GM18526 (cell line): ENCODE results near the gene PSMC4.
A peak's percentile ranks its signal among the peaks of the same experiment; 100 is the strongest.

Source experiments
- POLR2A ChIP-seq: IDR thresholded peaks from 3 replicates; pipeline ENCODE4 v1.6.1; 2011; ENCODE audit not compliant: insufficient read length; ENCODE audit errors: extremely low read depth

The PSMC4 gene

DNA sequence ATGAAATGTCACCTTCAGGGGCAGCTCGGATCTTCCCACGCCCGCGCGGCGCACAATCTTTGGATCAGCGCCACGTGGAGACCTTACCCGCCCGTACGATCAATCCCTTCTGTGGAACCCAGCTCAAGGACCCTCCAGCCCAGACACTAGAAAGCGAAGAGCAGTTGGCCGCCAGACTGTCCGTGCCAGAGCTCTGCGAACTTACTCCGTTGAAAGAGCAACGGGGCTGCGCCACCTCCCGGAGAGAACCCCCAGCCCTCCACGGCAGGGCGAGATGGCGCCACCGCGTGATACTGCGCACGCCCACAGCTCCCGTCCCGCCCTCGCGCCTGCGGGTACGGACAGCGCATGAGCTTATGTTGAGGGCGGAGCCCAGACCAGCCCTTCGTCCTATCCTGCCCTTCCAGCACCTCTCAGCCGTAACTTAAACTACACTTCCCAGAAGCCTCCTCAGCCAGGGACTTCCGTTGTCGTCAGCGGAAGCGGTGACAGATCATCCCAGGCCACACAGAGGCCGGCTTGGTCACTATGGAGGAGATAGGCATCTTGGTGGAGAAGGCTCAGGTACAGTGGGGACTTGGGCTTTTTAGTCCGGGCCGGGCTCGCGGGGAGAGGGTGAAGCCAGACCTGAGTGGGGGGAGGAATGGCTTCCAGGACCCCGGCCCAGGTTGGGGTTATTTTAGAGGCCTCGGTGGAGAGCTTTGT lies at the start of gene PSMC4:
PSMC4 (plus strand) TSS at position 491 of the 705 bp plus-strand sequence; CDS start at position 529, 38 bp downstream.
- peak; percentile 67 for TF ChIP-seq POLR2A

DNA sequence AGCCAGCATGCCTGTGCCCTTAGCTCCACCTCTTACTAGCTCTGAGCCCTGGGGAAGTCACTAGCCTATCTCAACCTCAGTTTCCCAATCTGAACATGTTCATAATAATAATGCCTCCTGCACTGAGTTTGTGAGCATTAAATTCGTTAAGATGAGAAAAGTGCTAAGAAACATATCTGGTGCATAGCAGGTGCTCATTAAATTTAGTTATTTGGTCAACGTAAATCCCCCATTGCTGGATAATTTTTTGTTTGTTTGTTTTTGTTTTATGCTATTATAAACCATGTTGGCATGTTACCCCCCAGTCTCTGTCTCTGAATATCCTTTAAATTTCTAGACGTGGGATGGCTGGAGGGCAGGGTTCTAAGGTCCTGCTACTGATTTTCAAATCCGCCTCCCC lies 47.1 kb upstream of the PSMC4 start:
- TF ChIP-seq POLR2A = no peak

DNA sequence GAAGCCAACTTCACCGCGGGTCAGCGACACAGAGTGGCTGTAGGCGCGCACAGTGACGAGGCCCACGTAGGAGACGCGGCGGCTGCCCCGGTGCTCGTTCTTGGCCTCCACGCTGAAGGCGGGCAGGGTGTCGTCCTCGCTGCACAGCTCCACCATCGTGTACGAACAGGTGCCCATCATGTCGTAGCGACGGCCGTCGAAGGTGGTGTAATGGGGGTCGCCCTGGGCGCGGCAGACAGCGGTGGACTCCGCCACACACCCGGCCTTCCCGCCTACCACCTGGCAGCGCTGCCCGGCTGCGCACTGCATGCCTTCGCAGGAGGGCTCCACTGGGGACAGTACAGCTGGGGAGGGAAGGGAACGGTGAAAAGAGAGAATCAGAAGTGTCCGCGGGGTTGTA lies 46.6 kb upstream of the PSMC4 start:
- no peak for TF ChIP-seq POLR2A

DNA sequence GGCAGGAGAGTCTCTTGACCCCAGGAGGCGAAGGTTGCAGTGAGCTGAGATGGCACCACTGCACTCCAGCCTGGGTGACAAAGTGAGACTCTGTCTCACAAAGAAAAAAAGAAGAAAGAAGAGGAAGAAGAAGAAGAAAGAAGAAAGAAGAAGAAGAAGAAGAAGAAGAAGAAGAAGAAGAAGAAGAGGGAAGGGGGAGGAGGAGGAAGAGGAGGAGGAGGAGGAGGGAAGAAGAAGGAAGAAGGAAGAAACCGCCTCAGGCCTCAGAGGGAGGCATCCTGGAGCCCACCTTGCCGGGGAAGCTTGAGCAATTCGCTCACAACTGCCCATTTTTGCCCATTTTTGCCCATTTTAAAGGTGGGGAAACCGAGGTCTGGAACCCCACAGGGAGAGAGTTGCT lies 46.0 kb upstream of the PSMC4 start:
- TF ChIP-seq POLR2A = no peak

DNA sequence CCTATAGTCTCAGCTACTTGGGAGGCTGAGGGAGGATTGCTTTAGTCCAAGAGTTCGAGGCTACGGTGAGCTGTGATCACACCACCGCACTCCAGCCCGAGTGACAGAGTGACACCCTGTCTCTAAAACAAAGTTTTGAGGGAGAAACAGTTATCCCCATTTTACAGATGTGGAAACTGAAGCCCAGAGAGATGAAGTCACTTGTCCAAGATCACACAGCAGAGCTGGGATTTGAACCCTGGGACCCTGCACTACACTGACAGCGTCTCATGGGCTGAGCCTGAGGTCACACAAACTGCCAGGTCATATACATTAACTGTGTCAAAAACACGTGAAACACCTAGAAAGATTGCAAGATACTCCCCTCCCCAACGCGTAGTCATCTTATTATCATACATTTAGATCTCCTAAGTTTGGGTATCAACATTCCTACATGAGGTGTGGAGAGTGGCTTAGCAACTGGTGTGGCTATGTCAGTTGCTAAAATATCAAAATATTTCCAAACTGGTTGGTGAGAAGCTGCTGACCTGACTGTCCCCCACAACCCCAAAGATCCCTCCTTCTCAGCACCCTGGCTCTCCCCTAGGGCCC lies 44.7 kb upstream of the PSMC4 start:
- TF ChIP-seq POLR2A = no peak

DNA sequence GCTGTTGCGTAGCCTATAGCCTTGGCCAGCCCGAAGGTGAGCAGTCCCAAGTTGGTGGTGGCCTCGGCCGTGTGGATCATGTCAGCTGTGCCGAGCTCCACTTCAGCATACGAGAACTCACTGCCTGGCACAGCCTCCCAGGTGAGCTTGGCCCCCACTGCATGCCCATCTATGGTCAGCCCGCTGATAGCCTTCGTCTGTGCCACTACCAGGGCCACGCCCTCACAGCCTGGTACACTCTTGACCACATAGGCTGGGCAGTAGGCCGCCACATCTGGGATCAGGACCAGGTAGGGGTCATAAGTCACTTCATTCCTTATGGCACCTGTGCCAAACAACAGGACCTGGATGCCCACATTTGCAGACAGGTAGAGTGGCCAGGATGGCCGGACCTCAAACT lies 43.9 kb upstream of the PSMC4 start:
- TF ChIP-seq POLR2A = no peak

DNA sequence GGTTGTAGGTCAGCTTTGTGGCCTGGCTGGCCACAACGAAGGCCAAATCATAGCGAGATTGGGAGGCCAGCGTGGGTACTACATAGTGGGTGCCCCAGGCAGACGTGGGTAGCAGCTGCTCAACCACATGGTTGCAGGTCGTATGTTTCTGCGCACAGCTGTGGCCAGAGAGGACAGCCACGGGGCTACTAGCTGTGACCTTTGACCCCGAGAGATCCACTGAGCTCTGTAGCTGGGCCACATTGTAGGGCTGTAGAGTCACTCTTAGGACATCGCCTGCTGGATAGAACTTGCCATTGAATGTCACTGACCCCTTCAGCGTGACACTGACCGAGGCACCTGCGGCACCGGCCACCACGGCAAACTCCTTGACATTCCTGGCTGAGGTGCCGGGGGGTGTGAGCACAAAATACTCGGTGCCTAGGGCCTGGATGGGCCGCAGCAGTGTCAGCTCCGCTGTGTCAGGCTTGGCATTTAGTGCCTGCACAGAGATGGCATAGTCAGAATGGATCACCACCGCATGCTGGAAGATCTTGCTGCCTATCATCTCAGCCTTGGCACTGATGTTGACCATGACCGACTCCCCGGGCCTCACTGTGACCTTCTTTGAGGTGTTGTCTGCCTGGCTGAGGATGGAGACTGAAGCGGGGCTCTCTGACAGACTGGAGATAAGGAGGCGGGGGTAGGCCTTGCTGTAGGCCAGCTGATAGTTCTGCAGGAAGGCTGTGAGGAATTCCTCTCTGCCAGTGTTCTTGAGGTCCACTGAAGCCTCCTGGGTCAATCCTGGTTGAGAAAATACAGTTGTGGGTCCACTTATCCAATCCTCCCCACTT lies 43.2 kb upstream of the PSMC4 start:
- TF ChIP-seq POLR2A = no peak

DNA sequence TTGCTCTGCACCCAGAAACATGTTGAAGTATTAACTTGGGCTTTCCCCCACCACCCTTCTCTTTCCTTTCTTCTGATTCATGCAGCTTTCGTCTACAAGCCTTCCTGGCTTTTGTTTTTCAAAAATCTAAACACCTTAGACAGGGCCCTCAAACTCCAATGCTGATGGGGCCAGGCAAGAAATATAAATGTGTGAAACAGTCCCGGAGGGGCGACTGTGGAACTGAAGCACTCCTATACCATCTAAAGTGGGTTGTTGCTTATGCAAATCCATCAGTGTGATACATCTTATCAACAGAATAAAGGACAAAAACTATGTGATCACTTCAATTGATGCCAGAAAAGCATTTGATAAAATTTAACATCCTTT lies 42.6 kb upstream of the PSMC4 start:
- TF ChIP-seq POLR2A = no peak

DNA sequence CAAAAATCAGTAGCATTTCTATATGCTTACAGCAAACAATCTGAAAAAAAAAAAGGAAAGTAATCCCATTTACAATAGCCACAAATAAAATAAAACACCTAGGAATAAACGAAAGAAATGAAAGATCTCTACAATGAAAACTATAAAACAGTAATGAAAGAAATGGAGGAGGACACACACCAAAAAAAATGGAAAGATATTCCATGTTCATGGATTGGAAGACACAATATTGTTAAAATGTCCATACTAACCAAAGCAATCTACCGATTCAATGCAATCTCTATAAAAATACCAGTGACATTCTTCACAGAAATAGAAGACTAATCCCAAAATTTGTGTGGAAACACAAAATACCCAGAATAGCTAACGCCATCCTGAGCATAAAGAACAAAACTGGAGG lies 41.2 kb upstream of the PSMC4 start:
- no peak for TF ChIP-seq POLR2A

DNA sequence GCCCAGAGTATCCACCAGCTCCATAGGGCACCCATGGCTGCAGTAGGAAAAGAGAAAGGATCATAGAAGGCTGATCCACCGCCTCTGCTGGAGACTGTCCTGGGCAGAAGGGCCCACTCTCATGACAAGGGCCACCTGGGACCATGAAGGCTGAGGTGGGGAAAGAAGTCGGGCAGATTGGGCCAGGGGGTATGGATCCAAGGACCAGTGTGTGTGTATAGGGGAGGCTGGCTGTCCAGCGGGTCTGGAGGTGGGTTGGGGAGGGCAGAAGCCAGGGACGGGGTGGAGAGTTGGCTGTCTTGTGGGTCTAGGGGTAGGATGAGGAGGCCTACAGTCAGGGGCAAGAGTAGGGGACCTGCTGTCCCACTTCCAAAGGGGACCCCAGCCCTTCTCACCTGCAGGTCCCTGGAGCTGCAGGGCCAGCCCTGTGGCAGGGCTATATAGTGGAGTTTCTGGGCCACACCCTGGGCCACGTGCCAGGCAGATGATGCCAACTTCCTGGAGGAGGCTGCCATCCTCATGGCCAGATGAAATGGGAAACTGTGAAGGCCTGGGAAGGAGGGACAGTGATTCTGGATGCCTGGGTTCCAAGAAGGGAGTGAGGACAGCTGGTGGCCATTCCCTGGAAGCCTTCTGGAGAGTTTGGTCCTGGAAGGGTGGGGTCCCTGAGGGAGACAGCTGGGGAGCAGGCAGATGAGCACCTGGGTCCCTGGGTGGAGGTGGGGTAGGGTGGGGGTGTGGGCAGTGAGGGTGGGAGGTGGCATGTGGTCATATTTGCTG lies 36.2 kb upstream of the PSMC4 start, which contains the start of gene FCGBP:
FCGBP (minus strand) TSS at position 51 of the 780 bp plus-strand sequence.
- no peak for TF ChIP-seq POLR2A

DNA sequence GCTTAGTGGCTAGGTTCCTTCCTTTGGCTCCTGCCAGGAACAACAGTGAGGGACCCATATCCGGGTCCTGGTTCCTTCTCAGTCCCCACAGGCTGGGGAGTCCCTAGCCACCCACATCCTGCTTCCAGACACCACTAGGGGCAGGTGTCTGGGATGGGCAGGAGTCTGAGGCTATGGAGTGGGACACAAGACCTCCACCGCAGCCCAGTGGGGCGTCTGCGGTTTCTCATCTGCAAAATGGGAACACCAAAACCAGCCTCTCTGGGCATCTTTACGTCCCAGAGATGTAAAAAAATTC lies 35.7 kb upstream of the PSMC4 start:
- TF ChIP-seq POLR2A = no peak

DNA sequence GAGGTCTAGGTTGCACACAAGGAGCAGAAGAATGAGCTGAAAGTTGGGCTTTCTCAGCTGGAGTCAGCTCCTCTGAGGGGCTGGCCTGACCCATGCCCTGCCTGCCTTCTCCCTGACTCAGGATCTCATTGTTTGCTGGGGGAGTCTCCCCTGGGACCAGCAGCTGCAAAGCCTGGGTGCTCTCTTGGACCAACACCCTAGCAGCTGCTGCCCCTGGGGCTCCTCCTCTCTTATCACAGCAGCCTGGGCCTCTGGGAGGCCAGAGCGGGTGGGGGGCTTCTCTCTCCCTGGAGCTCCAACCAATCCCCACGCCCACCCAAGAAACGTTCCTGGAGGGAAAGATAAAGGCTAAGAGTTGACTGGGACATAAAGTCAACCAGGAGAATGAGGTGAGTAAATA lies 34.9 kb upstream of the PSMC4 start:
- TF ChIP-seq POLR2A = no peak

DNA sequence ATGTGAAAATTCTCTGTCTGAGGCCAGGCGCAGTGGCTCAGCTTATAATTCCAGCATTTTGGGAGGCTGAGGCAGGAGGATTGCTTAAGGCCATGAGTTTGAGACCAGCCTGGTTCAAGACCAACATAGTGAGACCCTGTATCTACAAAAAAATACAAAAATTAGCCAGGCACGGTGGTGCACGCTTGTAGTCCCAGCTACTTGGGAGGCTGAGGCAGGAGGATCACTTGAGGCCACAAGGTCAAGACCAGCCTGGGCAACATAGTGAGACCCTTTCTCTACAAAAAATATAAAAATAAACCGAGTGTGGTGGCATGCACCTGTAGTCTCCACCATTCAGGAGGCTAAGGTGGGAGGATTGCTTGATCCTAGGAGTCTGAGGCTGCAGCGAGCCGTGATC lies 34.3 kb upstream of the PSMC4 start:
- TF ChIP-seq POLR2A = no peak

DNA sequence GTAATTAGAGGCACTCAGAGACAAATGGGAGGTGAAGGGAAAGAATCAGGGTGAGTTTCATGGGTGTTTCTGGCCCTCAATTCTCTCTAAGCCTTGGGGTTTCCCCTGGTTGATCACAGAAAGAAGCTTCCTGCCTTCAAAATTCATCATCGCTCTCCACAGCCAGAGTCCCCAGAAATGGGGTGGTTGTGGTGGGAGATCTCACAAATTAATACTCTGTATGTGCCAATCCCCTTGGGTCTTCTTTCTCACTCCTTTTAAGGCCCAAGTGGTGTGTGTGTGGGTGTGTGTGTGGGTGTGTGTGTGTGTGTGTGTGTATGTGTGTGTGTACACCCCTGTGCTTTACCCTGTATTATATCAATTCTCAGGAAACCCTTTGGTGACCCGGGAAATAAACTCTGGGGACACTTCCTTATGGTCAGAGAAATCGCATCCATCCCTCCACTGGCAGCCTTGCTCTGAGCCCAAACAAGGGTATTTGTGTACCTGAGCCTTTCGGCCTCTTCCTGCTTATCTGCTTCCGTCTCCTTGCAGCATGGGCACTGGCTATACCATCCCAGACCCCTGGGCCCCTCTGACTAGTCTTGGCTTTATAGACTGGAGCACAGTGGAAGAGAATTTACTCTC lies 33.8 kb upstream of the PSMC4 start:
- no peak for TF ChIP-seq POLR2A

DNA sequence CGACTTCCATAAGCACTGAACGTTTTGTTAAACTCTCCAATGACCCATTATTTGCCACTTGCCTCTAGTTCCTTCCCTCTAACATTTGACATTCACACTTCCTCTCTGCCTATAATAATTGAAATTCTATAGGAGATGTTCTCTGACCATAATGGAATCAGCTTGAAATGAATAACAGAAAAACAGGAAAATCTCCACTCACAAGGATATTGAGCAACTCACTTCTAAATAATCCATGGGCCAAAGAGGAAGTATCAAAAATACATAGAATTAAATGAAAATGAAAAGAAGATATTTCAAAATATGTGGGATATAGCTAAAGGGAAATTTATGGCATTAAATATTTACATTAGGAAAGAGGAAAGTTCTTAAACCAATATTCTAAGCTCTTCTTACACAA lies 33.2 kb upstream of the PSMC4 start:
- TF ChIP-seq POLR2A = no peak

DNA sequence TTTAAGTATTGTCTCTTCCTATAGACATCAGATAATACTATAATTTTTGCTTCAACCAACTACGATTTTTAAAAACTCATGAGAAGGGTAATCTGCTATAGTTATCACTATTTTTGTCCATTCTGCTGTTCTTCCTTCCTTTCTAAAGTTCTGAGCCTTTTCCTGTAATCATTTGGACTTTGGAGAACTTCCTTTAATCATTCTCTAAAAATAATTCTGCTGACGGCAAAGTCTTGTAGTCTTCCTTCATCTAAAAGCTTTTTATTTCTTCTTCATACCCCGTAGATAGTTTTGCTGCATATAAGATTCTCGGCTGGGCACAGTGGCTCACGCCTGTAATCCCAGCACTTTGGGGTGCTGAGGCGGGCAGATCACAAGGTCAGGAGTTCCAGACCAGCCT lies 31.4 kb upstream of the PSMC4 start:
- no peak for TF ChIP-seq POLR2A
